Osteocyte (in vitro differentiated cells): ENCODE data around the gene CDC25C. TPM values are rescaled to one million over a fixed set of nuclear protein-coding genes. Genes with fewer than 3 reads are reported as not detected.

Experiments
- DNase-seq: peaks from one replicate; pipeline ENCODE4 v3.0.0; 2021; ENCODE audit warnings: mixed read lengths; ENCODE audit not compliant: unreplicated experiment; ENCODE audit errors: extremely low spot score
- H3K27ac Mint-ChIP-seq: one replicate; pipeline ENCODE4 v1.8.0; 2021; ENCODE audit warnings: mild to moderate bottlenecking, mixed read lengths; ENCODE audit not compliant: unreplicated experiment
- H3K27me3 Mint-ChIP-seq: one replicate; pipeline ENCODE4 v1.8.0; 2021; ENCODE audit warnings: mixed read lengths; ENCODE audit not compliant: unreplicated experiment
- H3K36me3 Mint-ChIP-seq: one replicate; pipeline ENCODE4 v1.8.0; 2021; ENCODE audit warnings: mixed read lengths; ENCODE audit not compliant: unreplicated experiment
- H3K4me1 Mint-ChIP-seq: one replicate; pipeline ENCODE4 v1.8.0; 2021; ENCODE audit warnings: mixed read lengths; ENCODE audit not compliant: unreplicated experiment
- H3K4me3 Mint-ChIP-seq: one replicate; pipeline ENCODE4 v1.8.0; 2021; ENCODE audit warnings: mild to moderate bottlenecking, moderate library complexity, mixed read lengths; ENCODE audit not compliant: unreplicated experiment
- H3K9me3 Mint-ChIP-seq: one replicate; pipeline ENCODE4 v1.8.0; 2021; ENCODE audit warnings: mixed read lengths; ENCODE audit not compliant: unreplicated experiment
- CTCF ChIP-seq: fragments of 200-600 bp; sonication (generic); IDR thresholded peaks from 2 replicates; pipeline ENCODE4 v1.5.0; 2021; ENCODE audit warnings: antibody characterized with exemption, mild to moderate bottlenecking, moderate library complexity
- total RNA-seq: library from RNA; stranded (reverse); gene quantifications from 2 replicates; pipeline ENCODE4 v1.2.1, GENCODE V29; 2021

The CDC25C gene
- total RNA-seq, 1 donor from 2014 or later = 2.2 TPM

GRCh38 chr5:138346889-138347288, 15.3 kb upstream of the CDC25C start:
- Mint-ChIP-seq H3K36me3 (peaks cover 48% of the 10 kb centered on the region), H3K4me3 (no peak overlapping the region), H3K9me3 (no peaks in the 10 kb centered on the region), H3K27me3 (no peaks in the 10 kb centered on the region), H3K4me1 (peaks cover 9% of the 10 kb centered on the region), H3K27ac (no peak overlapping the region)
- no peak for DNase-seq
- TF ChIP-seq CTCF = no peak

DNA sequence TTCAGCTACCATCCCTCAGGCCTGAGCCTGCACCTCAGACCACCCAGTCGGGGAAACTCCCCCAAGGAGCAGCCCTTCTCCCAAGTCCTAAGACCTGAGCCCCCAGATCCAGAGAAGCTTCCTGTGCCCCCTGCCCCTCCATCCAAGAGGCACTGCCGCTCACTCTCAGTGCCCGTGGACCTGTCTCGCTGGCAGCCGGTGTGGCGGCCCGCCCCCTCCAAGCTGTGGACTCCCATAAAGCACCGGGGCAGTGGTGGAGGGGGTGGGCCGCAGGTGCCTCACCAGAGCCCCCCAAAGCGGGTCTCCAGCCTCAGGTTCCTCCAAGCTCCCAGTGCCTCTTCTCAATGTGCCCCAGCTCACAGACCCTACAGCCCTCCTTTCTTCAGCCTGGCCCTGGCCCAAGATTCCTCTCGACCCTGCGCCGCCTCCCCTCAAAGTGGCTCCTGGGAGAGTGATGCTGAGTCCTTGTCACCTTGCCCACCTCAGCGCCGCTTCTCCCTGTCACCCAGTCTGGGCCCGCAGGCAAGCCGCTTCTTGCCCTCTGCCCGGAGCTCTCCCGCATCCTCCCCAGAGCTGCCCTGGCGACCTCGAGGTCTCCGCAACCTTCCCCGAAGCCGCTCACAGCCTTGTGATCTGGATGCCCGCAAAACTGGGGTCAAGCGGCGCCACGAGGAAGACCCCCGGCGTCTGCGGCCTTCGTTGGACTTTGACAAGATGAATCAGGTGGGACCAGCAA, 13.5 kb upstream of the CDC25C start:
- H3K27ac Mint-ChIP-seq = no peak overlapping the region
- no peak for TF ChIP-seq CTCF
- no peak overlapping the region for H3K4me3 Mint-ChIP-seq
- H3K27me3 Mint-ChIP-seq = no peaks in the 10 kb centered on the region
- DNase-seq = no peak
- peaks cover 53% of the 10 kb centered on the region for H3K36me3 Mint-ChIP-seq
- H3K4me1 Mint-ChIP-seq = peaks cover 18% of the 10 kb centered on the region
- no peaks in the 10 kb centered on the region for H3K9me3 Mint-ChIP-seq

DNA sequence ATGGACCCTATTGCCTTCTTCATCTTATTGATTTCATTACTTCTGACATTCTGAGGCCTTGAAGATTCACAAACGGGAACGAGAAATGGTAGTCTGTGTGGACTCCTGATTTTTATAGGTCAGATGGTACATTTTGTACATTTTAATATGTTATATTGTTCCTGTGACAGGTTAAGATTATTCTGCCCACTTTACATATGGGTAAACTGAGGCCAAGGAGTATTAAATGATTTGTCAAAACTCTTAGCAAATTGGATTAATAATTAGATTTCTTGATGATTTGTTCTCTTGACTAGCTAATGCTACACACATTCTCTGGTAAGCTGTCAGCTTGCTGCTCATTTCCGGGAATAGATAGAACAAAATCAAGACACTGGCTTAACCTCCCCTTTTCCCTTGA, 8.4 kb upstream of the CDC25C start:
- Mint-ChIP-seq H3K9me3 (no peaks in the 10 kb centered on the region), H3K27me3 (no peaks in the 10 kb centered on the region), H3K4me3 (peak overlapping the region; percentile 93), H3K27ac (peak overlapping the region; percentile 9), H3K4me1 (peaks cover 35% of the 10 kb centered on the region), H3K36me3 (peaks cover 20% of the 10 kb centered on the region)
- TF ChIP-seq CTCF = no peak
- no peak for DNase-seq

DNA sequence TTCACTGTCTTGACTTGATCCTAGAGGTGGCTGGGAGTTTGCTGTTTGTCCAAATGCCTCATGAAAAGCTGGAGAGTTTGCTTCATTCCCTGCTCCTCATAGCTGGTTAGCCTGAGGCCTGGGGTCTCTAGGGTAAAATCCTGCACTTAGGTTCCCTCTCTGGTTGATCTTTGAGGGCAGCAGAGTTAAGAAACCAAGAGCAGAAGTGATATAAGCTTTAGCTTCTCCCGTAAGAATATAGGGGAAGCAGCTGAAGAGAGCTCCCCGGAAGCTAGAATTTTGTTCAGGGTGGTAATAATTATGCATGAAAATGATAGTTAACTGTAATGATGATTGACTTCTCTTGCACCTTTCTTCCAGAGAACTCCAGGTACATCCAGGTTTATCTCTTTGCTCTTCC, 7.9 kb upstream of the CDC25C start:
- peak overlapping the region; percentile 93 for H3K4me3 Mint-ChIP-seq
- H3K4me1 Mint-ChIP-seq = peaks cover 35% of the 10 kb centered on the region

DNA sequence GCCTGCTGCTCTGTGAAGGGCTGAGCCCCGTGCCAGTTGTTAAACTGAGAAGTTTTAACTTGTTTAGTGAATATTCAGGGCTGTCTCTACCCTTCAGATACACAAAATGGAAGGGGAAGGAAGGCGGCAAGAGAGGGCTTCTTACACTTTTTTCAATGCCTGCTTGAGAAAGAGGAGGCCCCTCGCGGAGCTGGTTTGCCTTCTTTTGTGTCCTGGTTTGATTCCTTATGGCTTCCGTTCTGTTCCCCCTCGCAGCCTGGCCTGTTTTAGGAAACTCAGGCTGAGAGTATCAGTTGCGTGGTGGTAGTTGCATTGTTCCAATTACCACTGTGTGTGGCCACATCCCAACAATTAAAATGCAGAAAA, 7.5 kb upstream of the CDC25C start:
- H3K36me3 Mint-ChIP-seq = peaks cover 15% of the 10 kb centered on the region
- H3K4me1 Mint-ChIP-seq = peaks cover 35% of the 10 kb centered on the region
- TF ChIP-seq CTCF = no peak
- H3K27me3 Mint-ChIP-seq = no peaks in the 10 kb centered on the region
- no peaks in the 10 kb centered on the region for H3K9me3 Mint-ChIP-seq
- DNase-seq = no peak
- H3K4me3 Mint-ChIP-seq = peak overlapping the region; percentile 93
- H3K27ac Mint-ChIP-seq = peak overlapping the region; percentile 85

More for the DNA sequence above, 7.9 kb upstream of the CDC25C start:
- no peak for DNase-seq
- no peak for TF ChIP-seq CTCF
- Mint-ChIP-seq H3K9me3 (no peaks in the 10 kb centered on the region), H3K27me3 (no peaks in the 10 kb centered on the region), H3K36me3 (peaks cover 19% of the 10 kb centered on the region), H3K27ac (peak overlapping the region; percentile 85)
